GM08714 (cell line): ENCODE data around the gene MYRF.

Source experiments
- H3K4me3 ChIP-seq: fragments of 200-500 bp; sonication (Bioruptor generic); 2 replicates; pipeline ENCODE4 v1.5.1; 2014; ENCODE audit warnings: mild to moderate bottlenecking, low read length, inconsistent platforms
- ZNF274 ChIP-seq: IDR thresholded peaks from 2 replicates; pipeline ENCODE4 v1.6.1; 2012; ENCODE audit warnings: mild to moderate bottlenecking, low read depth, low read length

MYRF gene

DNA sequence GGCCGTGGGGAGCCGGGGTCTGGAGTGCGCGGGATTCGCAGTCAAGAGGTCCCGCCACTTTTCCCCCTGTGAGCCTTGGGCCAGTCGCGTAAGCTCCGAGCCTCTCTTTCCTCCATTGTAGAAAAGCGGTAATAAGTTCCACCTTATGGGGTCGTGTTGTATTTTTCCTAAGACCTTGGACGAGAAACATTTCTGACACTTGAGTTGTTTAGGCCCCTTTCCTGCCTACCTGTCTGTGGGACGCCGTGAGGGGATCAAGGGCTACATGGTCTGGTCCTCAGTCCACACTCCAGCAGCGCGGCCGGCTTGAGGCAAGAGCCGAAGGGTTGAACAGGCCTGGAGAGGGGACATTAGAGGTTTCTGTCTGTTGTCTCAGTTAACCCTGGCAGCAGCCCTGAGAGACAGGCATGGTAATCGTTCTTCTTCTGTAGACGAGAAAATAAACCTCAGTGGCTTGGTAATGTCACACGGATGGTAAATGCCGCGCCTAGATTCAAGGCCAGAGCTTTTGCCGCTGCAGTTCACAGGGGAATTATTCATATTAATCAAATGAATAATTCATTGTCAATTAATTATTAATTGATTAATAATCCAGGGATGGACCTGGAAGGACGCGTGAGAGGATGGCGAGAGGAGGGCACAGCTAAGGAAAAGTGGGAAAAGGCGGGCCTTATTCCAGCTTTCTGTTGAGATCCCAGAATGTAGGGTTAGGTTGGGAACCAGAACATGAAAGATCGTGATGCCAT, 40.8 kb downstream of the MYRF start:
- TF ChIP-seq ZNF274: no peak

DNA sequence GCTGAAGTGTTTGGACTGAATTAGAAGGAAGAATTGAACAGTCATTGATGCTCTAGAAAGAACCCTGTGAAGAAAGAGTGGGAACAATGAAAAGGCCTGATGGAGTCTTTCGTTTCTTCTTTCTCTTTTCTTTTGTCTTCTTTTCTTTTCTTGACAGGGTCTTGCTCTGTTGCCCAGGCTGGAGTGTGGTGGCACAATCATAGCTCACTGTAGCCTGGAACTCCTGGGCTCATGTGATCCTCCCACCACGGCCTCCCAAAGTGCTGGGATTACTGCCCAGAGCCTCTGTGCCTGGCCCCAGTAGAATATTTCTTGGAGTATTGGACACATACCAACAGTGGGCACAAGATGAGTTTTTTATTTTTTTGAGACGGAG, 41.4 kb downstream of the MYRF start:
- TF ChIP-seq ZNF274: no peak

More for the DNA sequence above, 40.8 kb downstream of the MYRF start:
- H3K4me3 ChIP-seq: peak overlapping the region; percentile 97

DNA sequence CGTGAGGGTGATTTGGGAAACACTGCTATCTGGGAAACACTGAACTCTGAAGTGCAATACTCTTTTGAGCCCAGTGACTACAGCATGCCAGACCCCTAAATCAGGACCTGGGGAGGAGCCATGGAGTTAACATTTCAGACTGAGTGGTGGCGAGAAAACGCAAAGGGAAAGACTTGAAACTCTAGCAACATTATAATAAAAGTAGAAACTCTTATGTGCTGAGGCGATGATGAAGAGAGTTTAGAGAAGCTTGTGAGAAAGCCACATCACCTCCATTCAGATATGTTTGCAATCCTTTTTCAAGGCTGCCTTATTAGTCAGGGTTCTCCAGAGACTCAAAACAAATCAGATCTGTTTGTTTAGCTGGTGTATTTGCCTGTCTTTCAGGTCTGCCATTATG, 42.1 kb downstream of the MYRF start:
- H3K4me3 ChIP-seq: no peak overlapping the region; the same call in 1 of the 2 replicates
- TF ChIP-seq ZNF274: no peak

More for the DNA sequence above, 41.4 kb downstream of the MYRF start:
- peak overlapping the region; percentile 97 for H3K4me3 ChIP-seq

DNA sequence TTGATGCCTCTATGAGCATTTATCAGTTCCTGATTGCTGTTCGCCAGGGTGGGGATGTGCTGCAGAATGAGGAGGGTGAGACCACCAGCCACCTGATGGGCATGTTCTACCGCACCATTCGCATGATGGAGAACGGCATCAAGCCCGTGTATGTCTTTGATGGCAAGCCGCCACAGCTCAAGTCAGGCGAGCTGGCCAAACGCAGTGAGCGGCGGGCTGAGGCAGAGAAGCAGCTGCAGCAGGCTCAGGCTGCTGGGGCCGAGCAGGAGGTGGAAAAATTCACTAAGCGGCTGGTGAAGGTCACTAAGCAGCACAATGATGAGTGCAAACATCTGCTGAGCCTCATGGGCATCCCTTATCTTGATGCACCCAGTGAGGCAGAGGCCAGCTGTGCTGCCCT, 43.0 kb downstream of the MYRF start:
- no peak for TF ChIP-seq ZNF274
- no peak overlapping the region for H3K4me3 ChIP-seq

DNA sequence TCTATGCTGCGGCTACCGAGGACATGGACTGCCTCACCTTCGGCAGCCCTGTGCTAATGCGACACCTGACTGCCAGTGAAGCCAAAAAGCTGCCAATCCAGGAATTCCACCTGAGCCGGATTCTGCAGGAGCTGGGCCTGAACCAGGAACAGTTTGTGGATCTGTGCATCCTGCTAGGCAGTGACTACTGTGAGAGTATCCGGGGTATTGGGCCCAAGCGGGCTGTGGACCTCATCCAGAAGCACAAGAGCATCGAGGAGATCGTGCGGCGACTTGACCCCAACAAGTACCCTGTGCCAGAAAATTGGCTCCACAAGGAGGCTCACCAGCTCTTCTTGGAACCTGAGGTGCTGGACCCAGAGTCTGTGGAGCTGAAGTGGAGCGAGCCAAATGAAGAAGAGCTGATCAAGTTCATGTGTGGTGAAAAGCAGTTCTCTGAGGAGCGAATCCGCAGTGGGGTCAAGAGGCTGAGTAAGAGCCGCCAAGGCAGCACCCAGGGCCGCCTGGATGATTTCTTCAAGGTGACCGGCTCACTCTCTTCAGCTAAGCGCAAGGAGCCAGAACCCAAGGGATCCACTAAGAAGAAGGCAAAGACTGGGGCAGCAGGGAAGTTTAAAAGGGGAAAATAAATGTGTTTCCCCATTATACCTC, 43.6 kb downstream of the MYRF start:
- no peak overlapping the region for H3K4me3 ChIP-seq
- no peak for TF ChIP-seq ZNF274

DNA sequence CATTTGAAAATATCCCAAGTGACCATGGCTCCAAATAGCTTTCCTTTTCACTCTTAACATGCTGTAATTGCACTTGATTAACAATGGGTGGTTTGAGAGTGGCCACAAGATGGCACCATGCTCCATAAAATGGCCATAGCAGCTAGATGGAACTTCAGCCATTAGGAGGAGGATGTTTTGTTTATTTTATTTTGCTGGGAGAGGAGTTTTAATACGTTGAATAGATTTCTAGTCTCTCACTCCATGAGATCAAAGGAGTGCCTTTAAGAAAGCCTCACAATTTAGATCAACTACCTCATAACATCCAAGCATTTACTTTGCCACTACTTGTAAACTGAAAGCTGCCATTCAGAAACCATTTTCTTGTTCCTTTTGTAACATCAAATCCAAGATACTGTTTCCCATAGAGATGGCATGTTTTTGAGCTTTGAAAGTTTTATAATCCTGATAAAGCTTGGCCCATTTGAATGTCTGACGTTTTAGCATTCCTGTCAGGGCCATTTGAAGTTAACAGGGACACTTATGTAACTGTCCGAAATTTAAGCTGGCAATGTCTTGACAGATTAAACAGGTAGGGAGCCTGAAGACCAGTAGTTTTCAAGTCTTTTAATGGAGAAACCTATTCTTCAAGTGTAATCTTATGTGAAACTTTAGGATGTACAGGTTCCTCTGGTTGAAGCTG, 45.0 kb downstream of the MYRF start:
- no peak overlapping the region for H3K4me3 ChIP-seq

DNA sequence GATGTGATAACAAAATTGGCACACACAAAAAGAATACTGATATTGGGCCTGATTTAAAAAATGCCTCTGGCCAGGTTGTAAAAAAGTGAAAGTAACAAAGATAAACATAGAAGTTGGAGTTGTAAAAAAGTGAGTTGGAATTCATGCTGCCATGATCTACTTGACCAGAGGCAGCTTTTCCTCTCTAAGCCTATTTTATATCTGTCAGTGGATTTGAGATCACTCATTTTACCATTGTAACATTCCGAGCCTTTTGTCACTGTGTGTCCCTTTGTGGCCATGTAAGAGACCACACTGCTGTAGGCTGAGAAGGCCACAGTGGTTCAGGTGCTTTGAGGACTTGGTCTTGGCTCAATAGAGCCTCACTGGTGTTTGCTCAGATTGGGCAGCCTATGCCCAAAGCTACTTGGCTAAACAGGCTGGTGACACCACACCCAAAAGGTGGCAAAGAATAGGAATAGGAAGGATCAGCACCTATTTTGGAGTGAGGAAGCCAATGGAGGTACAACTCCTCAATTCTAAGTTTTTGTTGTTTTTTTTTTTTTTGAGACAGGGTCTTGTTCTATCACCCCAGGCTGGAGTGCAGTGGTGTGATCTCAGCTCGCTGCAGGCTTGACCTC, 47.3 kb downstream of the MYRF start:
- no peak overlapping the region for H3K4me3 ChIP-seq
- TF ChIP-seq ZNF274: no peak

More for the DNA sequence above, 45.0 kb downstream of the MYRF start:
- no peak for TF ChIP-seq ZNF274

DNA sequence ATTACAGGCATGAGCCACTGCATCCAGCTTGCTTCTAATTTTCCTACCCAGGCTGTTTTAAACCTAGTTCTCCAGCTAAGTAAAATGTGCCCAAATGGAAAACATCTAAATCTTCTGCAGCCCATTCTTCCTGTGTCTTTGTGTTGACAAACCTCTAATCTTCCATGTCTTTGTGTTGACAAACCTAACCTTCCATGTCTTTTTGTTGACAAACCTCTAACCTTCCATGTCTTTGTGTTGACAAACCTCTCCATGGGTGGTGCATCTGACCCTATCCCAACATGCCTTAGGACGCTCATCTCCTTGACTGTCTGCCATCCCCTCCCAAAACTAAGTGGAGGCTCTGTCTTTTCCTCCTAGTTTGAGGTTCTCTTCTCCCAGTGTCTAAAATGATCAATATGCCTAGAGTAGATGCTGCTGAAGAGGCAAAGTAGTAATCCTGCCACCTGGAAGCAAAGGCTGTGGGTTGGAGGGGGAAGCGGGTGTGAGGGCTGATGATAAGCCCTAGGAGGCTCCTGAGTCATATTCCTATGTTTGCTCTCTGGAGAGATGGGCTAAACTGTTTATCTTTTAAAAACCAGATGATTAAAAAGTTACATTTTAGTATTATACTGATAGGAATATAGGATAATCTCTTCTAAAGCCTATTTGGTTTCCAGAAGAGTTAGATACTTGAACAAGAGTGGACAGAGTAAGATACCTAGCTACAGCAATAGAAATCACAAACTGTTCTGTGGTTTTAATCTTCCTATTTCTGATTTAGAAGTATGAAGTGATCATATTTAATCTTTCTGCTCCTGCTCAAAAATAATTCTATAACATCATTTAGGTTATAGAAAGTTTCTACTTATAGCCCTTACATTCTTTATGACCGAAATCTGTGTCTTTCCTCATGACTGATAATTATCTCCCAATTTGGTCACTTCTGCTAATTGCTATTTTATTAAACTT, 48.2 kb downstream of the MYRF start:
- no peak overlapping the region for H3K4me3 ChIP-seq

DNA sequence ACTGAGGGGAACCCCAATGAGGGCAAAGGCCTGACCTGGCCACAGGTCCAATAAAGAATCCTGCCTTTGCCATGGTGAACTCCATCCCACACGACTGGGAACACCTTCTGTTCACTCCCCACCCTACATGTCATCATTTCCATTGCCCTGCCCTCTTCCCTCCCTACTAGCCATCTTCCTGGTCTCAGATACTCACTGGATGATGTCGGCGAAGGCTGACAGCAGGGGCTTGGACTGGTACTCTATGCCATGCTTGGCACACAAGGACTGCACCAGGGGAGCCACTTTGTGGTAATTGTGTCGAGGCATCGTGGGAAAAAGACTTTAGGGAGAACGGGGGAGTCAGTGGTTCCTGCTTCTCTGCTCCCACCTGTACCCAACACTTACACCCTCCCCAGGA, 50.2 kb downstream of the MYRF start:
- no peak for TF ChIP-seq ZNF274
- no peak overlapping the region for H3K4me3 ChIP-seq

More for the DNA sequence above, 48.2 kb downstream of the MYRF start:
- TF ChIP-seq ZNF274: no peak

DNA sequence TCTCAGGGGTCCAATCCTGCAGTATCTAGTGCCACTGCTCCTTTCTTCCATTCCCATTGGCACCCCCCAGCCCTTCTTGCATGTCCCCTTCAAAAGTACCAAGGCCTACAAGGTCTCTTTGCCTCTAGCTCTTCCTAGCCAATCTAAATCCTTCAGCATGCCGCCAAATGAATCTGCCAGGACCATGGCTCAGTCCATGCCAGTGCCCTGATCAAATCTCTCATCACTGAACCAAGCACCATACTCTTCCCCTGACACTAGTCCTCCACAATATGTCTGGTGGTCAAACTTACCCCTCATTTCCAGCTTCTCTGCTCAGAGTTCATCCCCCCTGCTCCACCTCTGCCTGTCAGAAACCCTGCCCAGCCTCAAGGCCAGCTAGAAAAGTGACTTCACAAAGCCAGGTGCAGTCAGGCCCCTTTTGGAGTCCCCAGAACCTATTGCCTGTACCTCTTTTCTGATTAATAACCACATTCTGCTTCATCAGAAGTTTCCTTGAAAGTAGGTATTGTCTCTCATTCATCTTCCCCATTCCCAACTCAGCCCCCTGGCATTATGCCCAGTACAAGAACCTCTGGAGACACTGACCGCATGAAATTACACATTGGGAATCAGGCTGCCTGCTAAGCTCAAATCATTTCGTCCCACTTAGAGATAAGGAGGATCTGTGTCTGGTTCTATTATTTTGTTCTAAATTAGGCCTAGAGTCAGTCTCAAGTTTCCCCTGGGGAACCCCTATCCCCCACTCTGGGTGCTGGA, 51.6 kb downstream of the MYRF start:
- no peak for TF ChIP-seq ZNF274
- no peak overlapping the region for H3K4me3 ChIP-seq

DNA sequence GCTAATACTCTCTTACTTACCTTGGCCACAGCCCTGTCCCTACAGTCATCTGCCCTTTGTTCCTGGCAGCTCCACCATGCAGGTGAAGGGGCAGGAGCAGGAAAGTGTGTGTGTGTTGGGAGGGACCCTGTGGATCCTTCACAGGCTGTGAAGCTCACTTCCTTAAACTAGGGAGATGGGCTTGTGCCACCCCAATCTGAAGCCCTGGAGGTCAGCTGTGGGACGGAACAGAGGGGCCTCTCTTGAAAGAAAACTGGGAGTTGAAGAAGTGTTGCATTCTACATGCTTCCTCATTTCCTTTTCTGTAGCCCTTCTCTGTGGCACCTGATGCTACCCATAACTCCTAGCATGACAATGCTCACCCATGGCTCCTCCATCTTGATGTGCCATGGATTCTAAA, 52.7 kb downstream of the MYRF start:
- no peak for TF ChIP-seq ZNF274
- H3K4me3 ChIP-seq: no peak overlapping the region

DNA sequence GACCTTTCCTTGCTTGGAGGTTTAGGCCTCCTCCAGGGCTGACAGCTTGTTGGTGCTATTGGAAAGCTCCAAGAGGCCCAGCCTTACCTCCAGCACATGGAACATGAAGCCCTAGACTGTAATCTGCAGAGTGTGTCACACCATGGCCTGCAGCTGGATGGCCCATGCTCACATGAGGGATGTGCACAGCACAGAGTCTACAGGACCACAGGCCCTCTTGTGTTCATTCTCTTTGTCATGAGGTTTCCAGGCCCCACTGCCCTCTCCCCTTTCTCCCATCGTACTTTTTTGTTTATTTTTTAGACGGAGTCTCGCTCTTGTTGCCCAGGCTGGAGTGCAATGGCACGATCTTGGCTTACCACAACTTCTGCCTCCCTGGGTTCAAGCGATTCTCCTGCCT, 54.3 kb downstream of the MYRF start:
- no peak overlapping the region for H3K4me3 ChIP-seq
- TF ChIP-seq ZNF274: no peak

DNA sequence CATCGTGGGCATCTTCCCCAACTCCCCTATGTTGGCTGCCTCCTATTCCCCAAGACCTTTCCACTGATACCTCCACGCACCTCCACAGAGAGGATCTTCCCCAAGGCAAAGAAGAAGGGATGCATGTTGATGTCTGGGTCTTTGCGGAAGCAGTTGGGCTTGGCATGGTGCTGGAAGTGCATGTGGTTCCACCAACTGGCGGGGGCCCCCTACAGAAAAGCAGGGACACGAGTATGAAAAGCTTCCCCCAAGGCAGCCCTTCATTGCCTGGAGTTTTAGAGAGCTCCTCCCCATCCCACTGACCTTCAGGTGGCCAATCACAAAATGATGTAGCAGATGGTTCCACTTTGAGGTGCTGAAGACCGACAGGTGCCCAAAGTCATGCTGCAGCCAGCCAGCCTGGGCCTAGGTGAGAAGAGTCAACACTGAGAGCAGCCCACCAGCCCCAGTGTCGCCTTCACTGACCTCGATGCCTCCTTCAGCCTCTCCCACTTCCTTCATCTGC, 58.3 kb downstream of the MYRF start:
- no peak overlapping the region for H3K4me3 ChIP-seq
- TF ChIP-seq ZNF274: no peak
